ENCODE results near the gene SMARCC2. TPM values are rescaled to one million over a fixed set of nuclear protein-coding genes. Genes with fewer than 3 reads are reported as not detected.
A peak's percentile ranks its signal among the peaks of the same experiment; 100 is the strongest.

The SMARCC2 gene
- total RNA-seq, 4 donors from 2014 or later = 34.1 to 56.9 (median 49.4) TPM

- Histone ChIP-seq H3K36me3 (peaks cover 0 to 59% of the 10 kb centered on the region in 2 donors), H3K4me3 (no peak overlapping the region), H3K4me1 (peaks cover 0 to 11% of the 10 kb centered on the region in 2 donors), H3K27me3 (no peaks in the 10 kb centered on the region), H3K27ac (peak overlapping the region; percentile 65 to 82 (median 77)), H3K9me3 (no peaks in the 10 kb centered on the region)
- intact Hi-C loops (cut with DNase I; ENCODE audit: low total_unique reads) = no loop called here
- peak; percentile 43 to 52 for ATAC-seq
- no peak for DNase-seq
- no peak for TF ChIP-seq POLR2A (IDR thresholded peaks at IDR 0.05)
- no peak for TF ChIP-seq CTCF (IDR thresholded peaks at IDR 0.05 in 4 of 5, conservative IDR thresholded peaks at IDR 0.05 in 1 of 5)
- in situ Hi-C loops (cut with MboI; ENCODE audit: low sequenced_read_pairs in 4 of 4) = no loop called here
Measured at GRCh38 chr12:56143870-56144269, 45.4 kb downstream of the SMARCC2 start.

GRCh38 chr12:56143217-56143616 is 46.1 kb downstream of the SMARCC2 start:
- in situ Hi-C loops (cut with MboI; ENCODE audit: low sequenced_read_pairs in 4 of 4) (no loop called here), intact Hi-C loops (cut with DNase I; ENCODE audit: low total_unique reads) (no loop called here)
- TF ChIP-seq POLR2A (IDR thresholded peaks at IDR 0.05) (no peak), CTCF (IDR thresholded peaks at IDR 0.05 in 4 of 5, conservative IDR thresholded peaks at IDR 0.05 in 1 of 5) (no peak)
- ATAC-seq (no peak), DNase-seq (no peak)
- Histone ChIP-seq H3K4me1 (peaks cover 0 to 11% of the 10 kb centered on the region in 2 donors), H3K9me3 (no peaks in the 10 kb centered on the region), H3K36me3 (peaks cover 0 to 66% of the 10 kb centered on the region in 2 donors), H3K27ac (peak overlapping the region; percentile 65 to 82 (median 77)), H3K27me3 (no peaks in the 10 kb centered on the region), H3K4me3 (no peak overlapping the region)

GRCh38 chr12:56141946-56142784 is 47.1 kb downstream of the SMARCC2 start:
- H3K4me3 ChIP-seq = no peak overlapping the region
- TF ChIP-seq POLR2A (IDR thresholded peaks at IDR 0.05) (no peak), CTCF (IDR thresholded peaks at IDR 0.05 in 4 of 5, conservative IDR thresholded peaks at IDR 0.05 in 1 of 5) (no peak)
- peak overlapping the region; percentile 65 to 82 (median 77) for H3K27ac ChIP-seq
- no peak for ATAC-seq
- H3K27me3 ChIP-seq = no peaks in the 10 kb centered on the region
- H3K9me3 ChIP-seq = no peaks in the 10 kb centered on the region
- peaks cover 0 to 11% of the 10 kb centered on the region in 2 donors for H3K4me1 ChIP-seq
- intact Hi-C loops (cut with DNase I; ENCODE audit: low total_unique reads) (no loop called here), in situ Hi-C loops (cut with MboI; ENCODE audit: low sequenced_read_pairs in 4 of 4) (no loop called here)
- DNase-seq = no peak
- peaks cover 0 to 76% of the 10 kb centered on the region in 2 donors for H3K36me3 ChIP-seq

- in situ Hi-C loops (cut with MboI; ENCODE audit: low sequenced_read_pairs in 4 of 4) = no loop called here
- Histone ChIP-seq H3K4me1 (peaks cover 0 to under 1% of the 10 kb centered on the region in 2 donors), H3K27ac (no peak overlapping the region), H3K9me3 (no peaks in the 10 kb centered on the region), H3K36me3 (peaks cover 0 to 96% of the 10 kb centered on the region in 2 donors), H3K4me3 (no peak overlapping the region), H3K27me3 (no peaks in the 10 kb centered on the region)
- no peak for ATAC-seq
- TF ChIP-seq CTCF (IDR thresholded peaks at IDR 0.05 in 4 of 5, conservative IDR thresholded peaks at IDR 0.05 in 1 of 5) (no peak), POLR2A (IDR thresholded peaks at IDR 0.05) (no peak)
- intact Hi-C loops (cut with DNase I; ENCODE audit: low total_unique reads) = no loop called here
- DNase-seq = no peak
Measured at GRCh38 chr12:56137853-56138571, 51.3 kb downstream of the SMARCC2 start.
